ENCODE measurements around the gene FANCE.

Gene FANCE

GRCh38 chr6:35468980-35469750, 17.0 kb downstream of the FANCE start:
- no peak for DNase-seq

- no peak for DNase-seq
Observed at GRCh38 chr6:35469751-35470662, 17.9 kb downstream of the FANCE start.

- no peak for DNase-seq
Observed at GRCh38 chr6:35470663-35471120, 18.6 kb downstream of the FANCE start.

- no peak for DNase-seq
Observed at GRCh38 chr6:35471836-35472345, 19.8 kb downstream of the FANCE start.

- DNase-seq = no peak
Observed at GRCh38 chr6:35473075-35473849, 21.1 kb downstream of the FANCE start.

- no peak for DNase-seq
Observed at GRCh38 chr6:35473850-35474130, 21.7 kb downstream of the FANCE start.

GRCh38 chr6:35474131-35474941, 22.2 kb downstream of the FANCE start:
- DNase-seq = no peak

GRCh38 chr6:35474942-35475570, 22.9 kb downstream of the FANCE start:
- DNase-seq = no peak

GRCh38 chr6:35475573-35475972, 23.4 kb downstream of the FANCE start:
- DNase-seq = no peak

- no peak for DNase-seq
Observed at GRCh38 chr6:35476004-35476403, 23.9 kb downstream of the FANCE start.

GRCh38 chr6:35477028-35477427, 24.9 kb downstream of the FANCE start:
- DNase-seq = no peak

GRCh38 chr6:35477551-35478179, 25.5 kb downstream of the FANCE start:
- DNase-seq = no peak

- no peak for DNase-seq
Observed at GRCh38 chr6:35478259-35478658, 26.1 kb downstream of the FANCE start.

GRCh38 chr6:35480176-35480575, 28.0 kb downstream of the FANCE start:
- no peak for DNase-seq

- no peak for DNase-seq
Observed at GRCh38 chr6:35481226-35481625, 29.1 kb downstream of the FANCE start.

GRCh38 chr6:35483062-35483461, 30.9 kb downstream of the FANCE start:
- DNase-seq = no peak

GRCh38 chr6:35483490-35483889, 31.4 kb downstream of the FANCE start:
- DNase-seq = no peak

GRCh38 chr6:35483893-35484645, 31.9 kb downstream of the FANCE start:
- no peak for DNase-seq

GRCh38 chr6:35484921-35485392, 32.8 kb downstream of the FANCE start:
- no peak for DNase-seq

GRCh38 chr6:35485402-35485877, 33.3 kb downstream of the FANCE start:
- no peak for DNase-seq

Data from GOT3 (cell line).